Stimulated activated CD4-positive, alpha-beta T cell treated with anti-CD3 and anti-CD28 coated beads, TNF-alpha, amount 100 ng/mL, for 48 hours (primary cell): ENCODE measurements around the gene C16orf74.
A peak's percentile ranks its signal among the peaks of the same experiment; 100 is the strongest.

ENCODE experiments used
- DNase-seq, 3 donors: peaks; one replicate each; pipeline ENCODE4 v3.0.0-alpha.2; 2020; ENCODE audit warnings: low read depth in 3 of 3

C16orf74 gene

DNA sequence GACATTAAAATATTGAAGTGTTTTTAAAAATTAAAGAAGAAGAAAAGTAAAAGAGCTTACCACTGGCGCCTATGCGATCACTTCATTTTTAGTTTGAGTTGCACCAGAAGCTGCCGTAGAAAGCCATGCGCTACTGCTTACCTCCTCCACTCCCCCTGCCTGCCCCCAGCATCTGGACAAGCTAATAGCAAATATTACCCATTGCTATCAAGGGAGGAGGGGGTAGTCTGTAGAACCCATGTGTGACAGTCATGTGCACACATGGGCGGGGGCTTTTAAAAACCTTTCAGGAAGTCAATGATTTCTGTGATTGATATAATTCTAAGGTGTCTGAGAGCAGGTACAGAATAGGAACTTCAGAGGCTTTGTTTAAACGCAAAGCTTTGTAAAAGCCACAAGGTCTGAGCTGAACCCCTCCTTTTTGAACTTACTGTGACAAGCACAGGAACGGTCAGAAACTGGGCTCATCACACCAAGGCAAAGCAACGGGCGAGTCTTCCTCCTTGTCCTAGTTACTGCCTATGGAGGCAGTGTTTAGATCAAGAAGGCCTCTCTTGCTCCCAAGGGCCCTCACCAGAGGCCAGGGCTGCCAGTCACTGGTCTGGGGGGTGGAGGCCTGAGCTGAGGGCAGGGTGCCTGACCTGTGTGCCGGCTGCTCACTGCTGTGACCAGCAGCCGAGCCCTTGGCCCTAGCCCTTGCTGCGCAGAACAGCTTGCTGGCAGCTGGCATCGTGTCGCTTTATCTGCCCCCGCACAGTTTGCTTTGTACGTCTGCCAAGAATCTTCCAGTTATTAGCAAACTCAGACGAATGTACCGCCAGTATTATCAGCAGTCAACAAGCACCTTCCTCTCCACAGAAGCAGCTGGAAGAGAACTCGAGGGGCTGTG, 77.1 kb downstream of the C16orf74 start:
- DNase-seq: no peak

DNA sequence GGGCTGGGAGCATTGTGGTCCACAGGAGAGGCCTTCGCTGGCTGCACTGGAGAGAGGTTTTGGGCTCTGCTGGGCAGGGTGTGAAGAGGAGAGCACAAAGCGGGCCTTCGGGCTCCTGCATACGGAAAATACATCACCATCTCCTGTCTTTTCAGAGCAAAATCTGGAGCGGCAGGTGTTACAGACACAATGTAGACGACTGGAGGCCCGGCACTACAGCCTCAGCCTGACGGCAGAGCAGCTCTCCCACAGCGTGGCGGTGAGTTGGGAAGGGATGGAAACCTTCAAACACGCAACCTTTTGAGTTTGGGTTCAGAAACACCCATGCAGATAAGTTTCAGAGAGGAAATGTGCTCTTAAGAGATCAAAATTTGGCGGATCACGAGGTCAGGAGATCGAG, 80.1 kb downstream of the C16orf74 start:
- no peak for DNase-seq

DNA sequence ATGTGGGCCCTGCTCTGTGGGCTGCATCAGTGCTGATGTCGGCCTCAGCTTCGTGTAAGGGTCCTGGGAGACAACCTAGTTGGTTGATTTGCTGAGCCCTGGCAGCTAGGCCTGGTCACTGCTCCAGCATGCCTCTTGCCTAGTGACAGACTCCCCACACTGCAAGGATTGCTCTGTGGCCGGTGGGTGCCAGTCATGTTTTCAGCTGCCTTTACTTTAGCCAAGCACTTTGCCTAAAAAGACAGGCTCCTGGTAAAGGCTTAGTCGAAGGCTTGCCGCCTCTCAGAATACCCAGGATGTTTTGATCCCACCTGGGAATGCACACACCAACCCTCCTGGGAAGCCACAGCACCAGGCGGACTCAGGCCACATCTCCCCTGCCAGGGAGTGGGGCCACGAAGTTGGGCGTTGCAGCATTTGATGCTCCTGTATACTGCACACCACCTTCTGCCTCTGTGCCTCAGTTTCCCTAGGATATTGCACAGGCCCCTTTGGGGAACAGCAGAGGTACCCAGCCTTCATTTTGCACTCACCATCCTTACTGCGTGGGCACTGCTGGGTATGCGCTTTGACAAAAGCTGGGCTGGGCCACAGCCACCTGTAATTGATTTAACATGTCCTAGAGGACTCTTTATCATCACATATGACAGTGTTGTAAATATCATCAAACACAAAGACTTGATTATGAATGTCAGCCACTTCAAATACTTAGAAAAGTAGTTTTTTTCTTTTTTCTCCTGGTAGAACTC, 82.0 kb downstream of the C16orf74 start:
- no peak for DNase-seq

DNA sequence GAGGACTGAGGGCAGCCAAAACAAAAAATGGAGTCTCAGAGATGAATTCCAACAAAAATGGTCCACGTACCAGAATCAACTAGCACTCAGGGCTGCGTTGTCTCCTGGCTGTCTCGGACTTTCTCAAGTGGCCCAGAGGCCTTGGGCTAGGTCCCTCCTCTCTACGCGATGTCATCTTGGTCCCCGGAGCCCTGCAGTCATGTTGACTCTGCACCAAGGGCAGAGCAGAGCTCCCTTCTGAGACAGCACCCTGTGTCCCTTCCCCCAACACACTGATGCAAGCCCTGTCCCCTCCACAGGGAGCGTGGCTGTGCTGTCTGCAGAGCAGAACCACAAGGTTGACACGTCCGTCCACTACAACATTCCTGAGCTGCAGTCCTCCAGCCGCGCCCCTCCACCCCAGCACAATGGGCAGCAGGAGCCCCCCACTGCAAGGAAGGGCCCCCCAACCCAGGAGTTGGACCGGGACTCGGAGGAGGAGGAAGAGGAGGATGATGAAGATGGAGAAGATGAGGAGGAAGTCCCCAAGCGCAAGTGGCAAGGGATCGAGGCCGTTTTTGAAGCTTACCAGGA, 83.0 kb downstream of the C16orf74 start:
- no peak for DNase-seq

DNA sequence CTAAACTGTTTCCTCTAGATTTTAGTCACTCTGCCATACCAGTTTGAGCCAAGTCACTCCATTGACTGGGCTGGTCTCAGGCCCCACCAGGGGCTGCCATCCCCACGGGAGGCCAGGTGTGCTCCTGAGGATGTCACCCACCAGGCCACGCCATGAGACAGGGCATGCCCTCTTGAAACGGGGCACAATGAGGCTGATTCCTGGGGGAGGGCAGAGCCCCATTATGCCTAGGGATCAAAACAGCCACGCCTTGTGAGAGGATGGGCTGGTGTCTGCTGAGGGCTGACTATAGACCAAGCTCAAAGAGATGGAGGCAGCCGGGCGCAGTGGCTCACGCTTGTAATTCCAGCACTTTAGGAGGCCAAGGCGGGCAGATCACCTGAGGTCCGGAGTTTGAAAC, 83.6 kb downstream of the C16orf74 start:
- DNase-seq: no peak

DNA sequence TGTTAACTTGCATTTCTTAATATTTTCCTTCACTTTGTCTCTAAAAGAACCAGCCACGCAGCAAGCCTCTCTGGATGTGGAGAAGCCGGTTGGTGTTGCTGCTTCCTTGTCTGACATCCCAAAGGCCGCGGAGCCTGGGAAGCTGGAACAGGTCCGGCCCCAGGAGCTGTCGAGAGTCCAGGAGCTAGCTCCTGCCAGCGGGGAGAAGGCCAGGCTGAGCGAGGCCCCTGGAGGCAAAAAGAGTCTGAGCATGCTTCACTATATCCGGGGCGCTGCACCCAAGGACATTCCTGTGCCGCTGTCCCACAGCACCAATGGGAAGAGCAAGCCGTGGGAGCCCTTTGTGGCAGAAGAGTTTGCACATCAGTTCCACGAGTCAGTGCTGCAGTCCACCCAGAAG, 85.0 kb downstream of the C16orf74 start:
- DNase-seq: no peak

DNA sequence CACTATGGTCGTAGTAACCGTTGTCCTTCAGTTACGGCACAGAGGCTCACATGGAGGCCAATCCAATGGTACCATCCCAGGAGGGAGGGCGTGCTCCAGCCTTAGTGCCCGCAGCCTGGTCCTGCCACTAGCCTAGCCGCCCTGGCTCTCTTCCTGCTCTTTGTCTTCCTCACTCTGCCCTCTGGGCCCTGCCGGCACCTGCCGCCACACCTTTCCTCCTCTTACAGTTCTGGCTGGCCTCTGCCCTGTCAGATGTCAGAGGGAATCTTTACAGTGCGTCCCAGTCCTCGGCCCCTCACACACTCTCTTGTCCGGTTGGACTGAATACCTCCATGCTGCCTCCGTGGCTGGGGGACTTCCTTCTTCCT, 85.5 kb downstream of the C16orf74 start:
- no peak for DNase-seq

DNA sequence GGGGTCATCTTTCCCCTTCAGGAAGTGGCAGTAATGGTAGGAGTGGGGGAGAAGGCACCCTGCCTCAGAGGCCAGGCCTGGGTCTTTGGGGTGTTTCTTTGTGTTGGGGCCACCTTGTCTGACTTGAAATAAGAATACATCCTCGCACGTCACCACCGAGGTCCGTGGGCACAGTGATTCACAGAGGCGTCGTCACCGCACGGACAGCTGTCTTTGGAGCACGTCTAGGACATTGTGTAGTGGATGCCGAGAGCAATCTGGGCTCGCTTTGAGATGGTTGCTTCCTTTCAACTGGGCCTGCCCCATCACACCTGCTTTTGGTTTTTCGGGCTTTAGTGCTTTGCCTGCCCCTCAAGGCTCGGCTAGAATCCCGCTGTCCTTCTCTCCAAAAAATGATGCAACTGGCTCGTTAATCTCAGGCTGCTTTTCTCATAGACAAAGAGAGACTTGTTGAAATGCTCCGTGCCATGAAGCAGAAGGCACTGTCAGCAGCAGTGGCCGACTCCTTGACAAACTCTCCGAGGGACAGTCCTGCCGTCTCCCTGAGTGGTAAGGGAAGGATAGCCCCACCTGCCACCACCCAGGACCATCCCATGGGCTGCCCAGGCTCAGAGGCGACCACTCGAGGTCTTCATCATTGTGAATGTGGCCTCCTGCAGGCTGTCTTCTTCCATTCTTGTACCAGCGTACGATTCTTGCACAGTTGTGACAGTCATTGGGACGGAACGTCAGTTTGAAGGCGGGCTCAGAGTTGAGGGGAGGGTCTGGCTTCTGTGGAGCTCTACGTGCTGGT, 86.1 kb downstream of the C16orf74 start:
- DNase-seq: no peak

DNA sequence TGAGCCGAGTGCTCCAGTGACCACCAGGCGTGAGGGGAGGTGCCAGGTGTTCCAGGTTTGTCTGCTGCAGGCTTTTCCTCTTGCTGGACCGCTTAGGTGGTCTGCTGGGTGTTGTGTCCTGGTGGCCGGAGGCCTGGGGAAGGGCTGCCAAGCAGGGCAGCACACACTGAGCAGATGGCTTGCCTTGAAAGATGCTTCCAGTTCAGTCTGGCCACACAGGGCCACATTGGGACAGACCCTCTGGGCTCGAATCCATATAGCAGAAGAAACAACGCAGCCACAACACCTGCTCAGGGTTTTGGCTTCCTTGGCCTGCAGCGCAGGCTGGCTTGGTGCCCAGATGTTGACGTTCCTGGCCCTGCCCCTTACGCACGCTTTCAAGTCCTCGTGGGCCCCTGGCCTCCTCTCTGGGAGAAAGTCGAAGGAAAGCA, 87.0 kb downstream of the C16orf74 start:
- DNase-seq: no peak

DNA sequence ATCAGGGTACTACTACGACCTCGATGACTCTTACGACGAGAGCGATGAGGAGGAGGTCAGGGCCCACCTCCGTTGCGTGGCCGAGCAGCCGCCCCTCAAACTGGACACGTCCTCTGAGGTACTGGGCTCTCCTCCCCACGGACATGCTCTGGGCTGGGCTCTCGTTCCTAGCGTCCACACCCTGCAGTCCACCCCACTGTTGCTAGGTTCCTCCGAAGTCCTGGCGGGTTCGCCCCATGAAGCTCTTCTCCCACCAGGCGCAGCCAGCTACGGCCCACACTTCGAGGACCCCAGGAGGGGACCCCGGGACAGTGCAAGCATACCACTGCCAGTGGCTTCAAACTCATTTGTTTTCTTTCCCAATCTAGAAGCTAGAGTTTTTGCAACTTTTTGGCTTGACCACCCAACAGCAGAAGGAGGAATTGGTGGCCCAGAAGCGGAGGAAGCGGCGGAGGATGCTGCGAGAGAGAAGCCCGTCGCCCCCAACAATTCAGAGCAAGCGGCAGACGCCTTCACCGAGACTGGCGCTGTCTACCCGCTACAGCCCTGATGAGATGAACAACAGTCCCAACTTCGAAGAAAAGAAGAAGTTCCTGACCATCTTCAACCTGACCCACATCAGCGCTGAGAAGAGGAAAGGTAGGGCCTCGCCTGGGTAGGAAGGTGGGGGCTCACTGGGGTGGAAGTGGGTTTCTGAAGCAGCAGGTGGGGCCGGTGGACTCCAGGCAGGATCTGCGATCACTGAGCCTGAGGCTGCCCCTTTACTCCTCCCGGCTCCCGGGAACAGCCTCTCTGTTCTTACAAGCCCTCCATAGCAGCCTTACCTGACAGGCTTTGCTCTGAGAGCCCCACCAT, 87.7 kb downstream of the C16orf74 start:
- no peak for DNase-seq

DNA sequence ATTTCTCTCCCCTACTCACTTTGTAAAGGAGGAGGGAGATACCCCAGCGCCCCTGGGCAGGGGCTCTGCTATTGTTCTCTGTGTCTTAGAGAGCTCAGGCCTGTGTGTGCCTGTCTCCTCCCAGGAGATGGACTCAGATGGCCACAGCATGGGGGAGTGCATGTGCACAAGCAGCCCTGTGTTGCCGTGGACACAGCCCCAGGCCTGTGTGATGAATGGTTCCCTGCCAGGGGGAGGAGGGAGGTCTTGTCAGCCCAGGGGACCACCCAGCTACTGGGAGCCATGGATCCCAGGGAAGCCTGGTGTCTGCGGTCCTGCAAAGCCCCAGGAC, 88.4 kb downstream of the C16orf74 start:
- no peak for DNase-seq

DNA sequence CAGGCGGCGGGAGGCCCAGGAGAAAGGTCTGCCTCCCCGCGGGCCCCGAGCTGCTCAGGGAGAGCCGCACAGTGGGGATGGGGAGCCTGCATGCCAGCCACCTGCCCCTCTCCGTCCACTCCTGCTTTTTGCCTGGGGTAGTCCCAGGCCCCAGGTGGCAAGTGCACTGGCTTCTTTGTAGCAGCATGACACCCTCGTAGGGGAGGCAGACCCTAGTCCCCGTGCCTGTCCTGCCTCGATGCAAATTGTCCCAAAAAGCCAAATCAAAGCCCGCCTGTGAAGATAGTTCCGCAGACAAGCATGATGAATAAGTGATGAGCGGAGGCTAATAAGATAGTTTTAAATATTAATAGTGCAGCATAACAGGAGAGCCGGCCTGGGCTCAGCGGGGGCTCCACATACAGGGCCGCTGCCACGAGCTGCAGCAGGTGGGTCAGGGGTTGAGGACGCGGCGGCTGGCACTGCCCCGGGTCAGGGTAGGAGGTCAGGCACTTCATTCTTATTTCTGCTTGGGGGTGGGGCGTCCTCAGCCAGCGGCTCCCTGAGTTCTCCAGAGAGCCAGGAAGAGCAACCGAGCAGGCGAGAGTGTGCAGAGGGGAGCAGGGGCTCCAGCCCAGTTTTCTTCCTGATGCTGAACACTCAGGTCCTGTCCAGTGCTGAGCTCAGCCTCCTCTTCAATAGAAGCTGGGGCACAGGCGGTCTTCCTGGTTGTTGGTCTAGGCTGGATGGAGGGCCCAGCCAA, 89.0 kb downstream of the C16orf74 start:
- DNase-seq: no peak

DNA sequence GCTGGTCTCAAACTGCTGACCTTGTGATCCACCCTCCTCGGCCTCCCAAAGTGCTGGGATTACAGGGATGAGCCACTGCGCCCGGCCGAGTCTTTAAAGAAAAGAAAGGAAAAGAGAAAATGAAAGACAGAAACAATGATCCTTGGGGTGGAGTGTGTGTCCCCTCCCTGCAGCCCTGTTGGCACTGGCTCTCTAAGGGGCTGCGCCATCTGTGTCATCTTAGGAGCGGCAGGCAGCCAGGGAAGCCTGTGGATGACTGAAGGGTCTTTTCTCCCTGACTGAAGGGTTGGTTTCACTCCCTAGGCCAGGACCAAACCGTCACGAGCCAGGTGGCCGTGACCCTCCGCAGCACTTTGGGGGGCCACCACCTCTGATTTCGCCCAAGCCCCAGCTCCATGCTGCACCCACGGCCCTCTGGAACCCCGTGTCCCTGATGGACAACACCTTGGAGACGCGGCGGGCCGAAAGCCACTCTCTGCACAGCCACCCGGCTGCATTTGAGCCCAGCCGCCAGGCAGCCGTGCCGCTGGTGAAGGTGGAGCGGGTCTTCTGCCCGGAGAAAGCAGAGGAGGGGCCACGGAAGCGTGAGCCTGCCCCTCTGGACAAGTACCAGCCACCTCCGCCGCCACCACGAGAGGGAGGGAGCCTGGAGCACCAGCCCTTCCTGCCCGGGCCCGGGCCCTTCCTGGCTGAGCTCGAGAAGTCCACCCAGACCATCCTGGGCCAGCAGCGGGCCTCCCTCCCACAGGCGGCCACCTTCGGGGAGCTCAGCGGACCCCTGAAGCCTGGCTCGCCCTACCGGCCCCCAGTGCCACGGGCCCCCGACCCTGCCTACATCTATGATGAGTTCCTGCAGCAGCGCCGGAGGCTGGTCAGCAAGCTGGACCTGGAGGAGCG, 89.8 kb downstream of the C16orf74 start:
- DNase-seq: no peak

DNA sequence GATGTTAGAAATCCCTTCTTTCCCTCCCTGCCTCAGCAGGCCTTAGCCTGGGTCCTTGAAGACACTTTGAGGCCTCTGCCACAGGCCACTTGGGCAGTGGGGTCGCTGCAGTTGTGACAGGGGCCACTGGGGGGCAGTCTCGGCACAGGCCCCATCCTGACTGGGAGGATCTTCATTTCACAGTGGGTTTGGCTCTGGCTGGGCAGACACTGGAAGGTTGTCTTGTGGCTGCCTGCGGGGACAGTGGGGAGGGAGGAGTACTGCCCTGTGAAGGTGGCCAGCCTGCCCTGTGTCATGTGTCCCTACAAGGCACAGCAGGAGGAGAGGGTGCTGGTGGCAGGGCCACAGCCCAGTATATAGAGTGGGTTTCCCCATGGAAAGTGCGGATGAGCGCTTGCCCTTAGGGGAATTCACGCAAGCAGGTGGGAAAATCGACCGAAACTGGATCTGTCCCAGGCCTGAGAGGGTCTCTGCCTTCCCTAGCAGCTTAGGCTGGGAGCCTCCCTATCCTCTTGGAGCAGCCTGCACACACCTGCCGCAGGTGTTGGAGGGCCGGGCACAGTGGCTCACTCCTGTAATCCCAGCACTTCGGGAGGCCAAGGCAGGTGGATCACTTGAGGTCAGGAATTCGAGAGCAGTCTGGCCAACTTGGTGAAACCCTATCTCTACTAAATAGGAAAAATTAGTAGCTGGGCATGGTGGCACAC, 90.9 kb downstream of the C16orf74 start:
- DNase-seq: peak; percentile 48 to 52 (median 49)

DNA sequence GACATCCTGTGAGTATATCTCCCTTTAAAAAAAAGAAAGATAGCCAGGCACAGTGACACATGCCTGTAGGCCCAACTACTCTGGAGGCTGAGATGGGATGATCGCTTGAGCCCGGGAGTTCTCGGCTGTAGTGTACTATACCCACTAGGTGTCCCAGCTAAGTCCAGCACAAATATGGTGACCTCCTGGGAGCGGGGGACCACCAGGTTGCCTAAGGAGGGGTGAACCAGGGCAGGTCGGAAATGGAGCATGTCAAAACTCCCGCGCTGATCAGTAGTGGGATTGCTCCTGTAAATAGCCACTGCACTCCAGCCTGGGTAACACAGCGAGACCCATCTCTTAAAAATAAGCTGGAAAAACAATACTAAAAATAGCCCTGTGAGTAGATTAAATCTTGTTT, 91.6 kb downstream of the C16orf74 start:
- DNase-seq: no peak

DNA sequence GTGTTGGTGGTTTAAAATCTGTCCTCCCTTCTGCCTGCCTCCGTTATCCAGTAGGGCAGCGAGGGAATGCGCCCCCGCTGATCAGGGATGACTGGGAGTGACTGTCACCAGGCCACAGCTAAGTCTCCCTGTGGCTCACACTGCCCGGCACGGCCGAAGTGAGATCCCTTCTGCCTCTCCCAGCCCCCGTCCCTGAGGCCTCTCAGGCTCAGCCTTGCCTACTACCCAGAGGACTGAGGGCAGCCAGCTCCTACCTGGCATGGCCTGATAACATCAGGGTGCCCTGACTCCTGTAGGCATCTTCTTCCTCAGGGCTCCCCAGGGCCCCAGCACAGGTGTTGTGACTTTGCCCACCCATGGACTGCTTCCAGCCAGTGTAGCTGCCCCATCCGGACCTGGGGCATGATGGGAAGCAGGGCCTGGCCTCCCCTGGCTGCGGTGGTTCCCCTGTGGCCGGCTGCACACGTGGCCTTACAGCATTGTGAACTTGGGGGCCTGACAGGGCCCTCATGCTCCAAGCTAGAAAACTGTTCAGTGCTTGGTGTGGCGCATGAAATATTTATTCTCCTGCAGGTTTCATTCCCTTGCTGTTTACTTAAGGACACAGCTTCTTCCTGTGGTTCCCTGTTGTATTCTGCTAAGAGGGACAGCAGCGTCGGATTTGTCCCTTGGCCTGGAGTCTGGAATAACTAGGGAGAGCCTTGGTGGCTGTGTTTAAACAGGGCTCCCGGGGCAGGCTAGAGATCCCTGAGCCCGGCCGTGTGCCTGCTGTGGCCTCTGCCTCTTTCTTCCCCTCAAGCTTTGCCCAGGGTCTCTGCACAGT, 92.2 kb downstream of the C16orf74 start:
- no peak for DNase-seq

DNA sequence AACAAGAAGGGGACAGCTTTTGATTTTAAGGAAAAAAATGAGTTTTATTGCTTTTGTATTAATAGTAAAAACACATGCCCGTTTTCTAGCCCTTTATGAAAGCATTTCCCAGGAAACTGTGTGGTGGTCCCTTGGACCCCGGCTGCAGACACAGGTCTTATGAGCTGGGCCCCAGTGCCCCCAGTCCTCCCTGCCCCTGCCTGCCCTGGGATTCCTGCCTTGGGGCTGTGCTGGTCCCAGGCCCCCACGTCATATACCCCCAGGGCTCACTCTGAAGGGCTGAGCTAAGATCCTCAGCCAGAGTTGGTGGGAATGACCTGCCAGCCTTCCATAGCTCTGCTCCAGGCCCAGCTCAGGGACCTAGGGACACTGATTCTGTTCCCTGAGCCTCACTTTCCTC, 92.9 kb downstream of the C16orf74 start:
- DNase-seq: no peak
